Measurements from ENCODE around the gene SDK1. TPM values are rescaled to one million over a fixed set of nuclear protein-coding genes. Genes with fewer than 3 reads are reported as not detected.

The SDK1 gene
- total and polyA plus RNA-seq, 2 experiments from 2014 or later, result not detected

DNA sequence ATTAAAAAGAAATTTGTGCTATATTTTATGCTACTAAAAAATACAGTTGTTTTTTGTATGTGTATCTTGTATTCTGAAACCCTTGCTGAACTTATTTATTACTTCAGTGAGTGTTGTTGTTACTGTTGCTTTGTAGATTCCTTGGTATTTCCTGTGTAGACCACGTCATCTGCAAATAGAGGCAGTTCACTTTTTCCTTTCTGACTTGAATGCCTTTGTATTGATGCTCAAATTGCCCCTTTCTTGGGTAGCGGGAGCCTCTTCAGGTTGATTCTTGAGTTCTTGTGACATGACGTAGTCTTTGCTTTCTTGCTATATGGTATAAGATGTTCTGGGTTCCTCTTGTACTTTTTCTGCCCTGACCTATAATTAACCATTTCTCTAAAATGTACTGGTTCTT lies 504.1 kb downstream of the SDK1 start:
- Histone ChIP-seq H3K4me2 (ENCODE audit: unreplicated experiment) (no peak overlapping the region), H3K36me3 (ENCODE audit: low read depth) (no peaks in the 10 kb centered on the region), H2AFZ (no peak overlapping the region), H3K27me3 (replicated peaks; ENCODE audit: insufficient read depth) (no peaks in the 10 kb centered on the region), H3K27ac (no peak overlapping the region), H3F3A (ENCODE audit: insufficient read depth) (no peaks in the 10 kb centered on the region), H3K9me3 (ENCODE audit: low read depth) (no peaks in the 10 kb centered on the region), H3K9ac (no peak overlapping the region), H3K4me3 (no peak overlapping the region), H4K20me1 (ENCODE audit: insufficient read depth) (no peaks in the 10 kb centered on the region), H3K79me2 (ENCODE audit: insufficient read depth) (no peaks in the 10 kb centered on the region), H3K4me1 (ENCODE audit: insufficient read depth) (no peaks in the 10 kb centered on the region), H3K9me2 (ENCODE audit: insufficient read depth) (no peaks in the 10 kb centered on the region)
- WGBS, 2 experiments (ENCODE audit: low coverage in 1 of 2, low lambda C conversion rate in 2 of 2, missing lambda C conversion rate in 2 of 2), result 45 to 51% methylated on average over 3 of the region's 3 CpGs
- in situ Hi-C loops (cut with MboI), result no loop called here
- TF ChIP-seq EZH2phosphoT487 (IDR thresholded peaks at IDR 0.05; ENCODE audit: insufficient read depth, low read depth) (no peak), EZH2 (IDR thresholded peaks at IDR 0.05; ENCODE audit: insufficient read depth, poor library complexity, severe bottlenecking) (no peak)
- no peak for DNase-seq

DNA sequence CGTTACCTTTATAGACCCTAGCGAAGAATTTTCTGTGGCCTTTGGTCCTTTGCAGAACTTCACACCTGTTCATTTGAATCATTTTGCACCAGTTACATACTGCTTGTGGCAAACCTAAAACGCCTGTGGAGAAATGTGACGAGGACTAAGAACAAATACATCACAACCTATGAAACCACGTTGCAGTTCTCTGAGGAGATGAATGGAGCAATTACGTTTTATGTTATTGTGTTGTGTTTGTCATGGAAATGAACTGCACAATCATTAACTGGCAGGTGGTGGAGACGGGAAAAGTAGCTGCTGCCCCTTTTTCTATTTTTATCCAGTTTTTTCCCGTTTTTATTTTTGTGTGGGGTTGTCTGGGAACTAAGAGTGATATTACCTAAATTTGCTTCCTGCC lies 505.5 kb downstream of the SDK1 start:
- no peak overlapping the region for H3K9ac ChIP-seq
- 37 to 44% methylated on average over 8 of the region's 8 CpGs for WGBS, 2 experiments (ENCODE audit: low coverage in 1 of 2, low lambda C conversion rate in 2 of 2, missing lambda C conversion rate in 2 of 2)
- DNase-seq, result no peak
- in situ Hi-C loops (cut with MboI), result no loop called here
- no peaks in the 10 kb centered on the region for H3F3A ChIP-seq (ENCODE audit: insufficient read depth)
- H3K27me3 ChIP-seq (replicated peaks; ENCODE audit: insufficient read depth), result no peaks in the 10 kb centered on the region
- no peaks in the 10 kb centered on the region for H3K36me3 ChIP-seq (ENCODE audit: low read depth)
- H3K4me1 ChIP-seq (ENCODE audit: insufficient read depth), result no peaks in the 10 kb centered on the region
- no peak overlapping the region for H3K27ac ChIP-seq
- H3K4me3 ChIP-seq, result no peak overlapping the region
- H3K4me2 ChIP-seq (ENCODE audit: unreplicated experiment), result no peak overlapping the region
- no peaks in the 10 kb centered on the region for H3K79me2 ChIP-seq (ENCODE audit: insufficient read depth)
- H2AFZ ChIP-seq, result no peak overlapping the region
- H3K9me3 ChIP-seq (ENCODE audit: low read depth), result no peaks in the 10 kb centered on the region
- H3K9me2 ChIP-seq (ENCODE audit: insufficient read depth), result no peaks in the 10 kb centered on the region
- H4K20me1 ChIP-seq (ENCODE audit: insufficient read depth), result no peaks in the 10 kb centered on the region
- no peak for TF ChIP-seq EZH2 (IDR thresholded peaks at IDR 0.05; ENCODE audit: insufficient read depth, poor library complexity, severe bottlenecking)
- no peak for TF ChIP-seq EZH2phosphoT487 (IDR thresholded peaks at IDR 0.05; ENCODE audit: insufficient read depth, low read depth)

DNA sequence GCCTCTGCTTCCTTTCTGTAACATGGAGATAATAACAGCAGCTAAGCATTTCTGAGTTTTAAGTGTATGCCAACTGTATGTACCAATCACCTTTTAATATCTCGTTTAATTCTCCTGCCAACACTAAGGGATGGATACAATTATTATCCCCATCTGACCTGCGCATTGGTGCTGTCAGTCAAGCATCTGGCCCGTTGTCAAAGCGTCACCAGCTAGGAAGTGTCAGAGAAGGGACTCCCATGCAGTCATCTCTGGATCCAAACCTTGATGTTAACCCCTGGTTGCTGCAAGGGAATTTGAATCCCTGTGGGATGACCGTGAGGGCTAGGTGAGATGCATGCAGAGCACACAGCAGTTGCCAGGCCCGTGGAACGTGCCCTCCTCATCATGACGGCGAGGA lies 506.8 kb downstream of the SDK1 start:
- no peaks in the 10 kb centered on the region for H3K9me3 ChIP-seq (ENCODE audit: low read depth)
- H3F3A ChIP-seq (ENCODE audit: insufficient read depth), result no peaks in the 10 kb centered on the region
- DNase-seq, result no peak
- H3K4me2 ChIP-seq (ENCODE audit: unreplicated experiment), result no peak overlapping the region
- H3K79me2 ChIP-seq (ENCODE audit: insufficient read depth), result no peaks in the 10 kb centered on the region
- no peaks in the 10 kb centered on the region for H3K4me1 ChIP-seq (ENCODE audit: insufficient read depth)
- in situ Hi-C loops (cut with MboI), result no loop called here
- no peak overlapping the region for H3K4me3 ChIP-seq
- TF ChIP-seq EZH2phosphoT487 (IDR thresholded peaks at IDR 0.05; ENCODE audit: insufficient read depth, low read depth) (no peak), EZH2 (IDR thresholded peaks at IDR 0.05; ENCODE audit: insufficient read depth, poor library complexity, severe bottlenecking) (no peak)
- H3K27ac ChIP-seq, result no peak overlapping the region
- H4K20me1 ChIP-seq (ENCODE audit: insufficient read depth), result no peaks in the 10 kb centered on the region
- no peaks in the 10 kb centered on the region for H3K27me3 ChIP-seq (replicated peaks; ENCODE audit: insufficient read depth)
- 32% methylated on average over 9 of the region's 9 CpGs for WGBS, 2 experiments (ENCODE audit: low coverage in 1 of 2, low lambda C conversion rate in 2 of 2, missing lambda C conversion rate in 2 of 2)
- no peak overlapping the region for H2AFZ ChIP-seq
- H3K9ac ChIP-seq, result no peak overlapping the region
- H3K9me2 ChIP-seq (ENCODE audit: insufficient read depth), result no peaks in the 10 kb centered on the region
- H3K36me3 ChIP-seq (ENCODE audit: low read depth), result no peaks in the 10 kb centered on the region

DNA sequence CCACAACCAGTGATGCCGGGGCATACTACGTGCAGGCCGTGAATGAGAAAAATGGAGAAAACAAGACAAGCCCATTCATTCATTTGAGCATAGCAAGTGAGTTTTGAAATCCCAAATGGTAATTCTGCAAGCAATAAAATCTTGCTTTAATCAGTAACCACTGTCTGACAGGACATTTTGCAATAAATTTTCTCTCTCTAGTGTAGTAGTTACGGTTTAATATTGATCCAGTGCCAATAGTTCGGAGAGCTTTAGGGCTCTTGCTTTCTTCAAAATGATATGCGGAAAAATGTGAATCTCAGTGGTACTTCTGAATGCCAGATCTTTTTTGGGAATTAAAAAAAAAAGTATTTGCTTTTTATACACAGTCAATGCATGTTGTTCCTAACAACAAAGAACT lies 520.4 kb downstream of the SDK1 start:
- no peak overlapping the region for H3K27ac ChIP-seq
- H3K9me3 ChIP-seq (ENCODE audit: low read depth), result no peaks in the 10 kb centered on the region
- H3K4me1 ChIP-seq (ENCODE audit: insufficient read depth), result no peaks in the 10 kb centered on the region
- H3K4me3 ChIP-seq, result no peak overlapping the region
- in situ Hi-C loops (cut with MboI), result no loop called here
- H2AFZ ChIP-seq, result no peak overlapping the region
- no peaks in the 10 kb centered on the region for H3F3A ChIP-seq (ENCODE audit: insufficient read depth)
- no peaks in the 10 kb centered on the region for H3K79me2 ChIP-seq (ENCODE audit: insufficient read depth)
- no peaks in the 10 kb centered on the region for H4K20me1 ChIP-seq (ENCODE audit: insufficient read depth)
- no peak overlapping the region for H3K9ac ChIP-seq
- DNase-seq, result no peak
- H3K9me2 ChIP-seq (ENCODE audit: insufficient read depth), result no peaks in the 10 kb centered on the region
- TF ChIP-seq EZH2 (IDR thresholded peaks at IDR 0.05; ENCODE audit: insufficient read depth, poor library complexity, severe bottlenecking) (no peak), EZH2phosphoT487 (IDR thresholded peaks at IDR 0.05; ENCODE audit: insufficient read depth, low read depth) (no peak)
- H3K4me2 ChIP-seq (ENCODE audit: unreplicated experiment), result no peak overlapping the region
- no peaks in the 10 kb centered on the region for H3K36me3 ChIP-seq (ENCODE audit: low read depth)
- WGBS, 2 experiments (ENCODE audit: low coverage in 1 of 2, low lambda C conversion rate in 2 of 2, missing lambda C conversion rate in 2 of 2), result 2 to 5% methylated on average over 6 of the region's 6 CpGs
- no peaks in the 10 kb centered on the region for H3K27me3 ChIP-seq (replicated peaks; ENCODE audit: insufficient read depth)

DNA sequence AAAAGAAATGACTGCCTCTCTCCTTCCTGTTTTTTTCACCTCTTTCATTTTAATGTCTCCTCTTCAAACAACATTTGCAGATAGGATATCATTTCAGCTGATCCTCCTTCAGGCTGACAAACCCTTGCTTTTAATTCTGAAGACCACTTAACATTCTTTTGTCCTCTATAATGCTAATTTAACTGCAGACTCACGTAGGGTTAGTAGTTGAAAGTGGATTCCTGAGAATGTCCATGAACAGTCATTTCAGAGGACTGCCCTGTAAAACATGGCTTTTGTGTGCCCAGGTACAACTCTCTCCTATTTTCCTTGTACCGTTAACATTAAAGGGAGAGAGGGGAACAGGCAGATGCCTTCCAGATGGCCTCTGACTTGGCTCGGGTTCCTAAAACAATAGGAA lies 524.4 kb downstream of the SDK1 start:
- H3F3A ChIP-seq (ENCODE audit: insufficient read depth), result no peaks in the 10 kb centered on the region
- H3K27me3 ChIP-seq (replicated peaks; ENCODE audit: insufficient read depth), result no peaks in the 10 kb centered on the region
- no peaks in the 10 kb centered on the region for H3K36me3 ChIP-seq (ENCODE audit: low read depth)
- no peak overlapping the region for H2AFZ ChIP-seq
- H4K20me1 ChIP-seq (ENCODE audit: insufficient read depth), result no peaks in the 10 kb centered on the region
- no peak overlapping the region for H3K9ac ChIP-seq
- no peak for TF ChIP-seq EZH2phosphoT487 (IDR thresholded peaks at IDR 0.05; ENCODE audit: insufficient read depth, low read depth)
- no peak for TF ChIP-seq EZH2 (IDR thresholded peaks at IDR 0.05; ENCODE audit: insufficient read depth, poor library complexity, severe bottlenecking)
- no peak for DNase-seq
- H3K27ac ChIP-seq, result no peak overlapping the region
- no peaks in the 10 kb centered on the region for H3K9me3 ChIP-seq (ENCODE audit: low read depth)
- no peaks in the 10 kb centered on the region for H3K4me1 ChIP-seq (ENCODE audit: insufficient read depth)
- no peak overlapping the region for H3K4me2 ChIP-seq (ENCODE audit: unreplicated experiment)
- 22 to 37% methylated on average over 3 of the region's 3 CpGs for WGBS, 2 experiments (ENCODE audit: low coverage in 1 of 2, low lambda C conversion rate in 2 of 2, missing lambda C conversion rate in 2 of 2)
- H3K9me2 ChIP-seq (ENCODE audit: insufficient read depth), result no peaks in the 10 kb centered on the region
- no peaks in the 10 kb centered on the region for H3K79me2 ChIP-seq (ENCODE audit: insufficient read depth)
- no peak overlapping the region for H3K4me3 ChIP-seq
- in situ Hi-C loops (cut with MboI), result no loop called here

Measured in GM23248 (cell line).